Inflammatory macrophage (primary cell): Measurements from ENCODE around the gene MANEA.
"Not testable (repeated sequence)": the region's sequence is repeated elsewhere in the genome, so short reads cannot be mapped to it uniquely, and the experiment has no call there.

Experiments
- DNase-seq, 2 donors: peaks; one replicate each; pipeline ENCODE4 v3.0.0-alpha.2; 2020 to 2022
- total RNA-seq, 18 experiments: gene quantifications; one replicate each; lab custom pipeline; 2026; ENCODE audit warnings: mixed read lengths in 6 of 18, inconsistent platforms in 2 of 18; lab: John Stamatoyannopoulos, UW

MANEA gene, protein sequence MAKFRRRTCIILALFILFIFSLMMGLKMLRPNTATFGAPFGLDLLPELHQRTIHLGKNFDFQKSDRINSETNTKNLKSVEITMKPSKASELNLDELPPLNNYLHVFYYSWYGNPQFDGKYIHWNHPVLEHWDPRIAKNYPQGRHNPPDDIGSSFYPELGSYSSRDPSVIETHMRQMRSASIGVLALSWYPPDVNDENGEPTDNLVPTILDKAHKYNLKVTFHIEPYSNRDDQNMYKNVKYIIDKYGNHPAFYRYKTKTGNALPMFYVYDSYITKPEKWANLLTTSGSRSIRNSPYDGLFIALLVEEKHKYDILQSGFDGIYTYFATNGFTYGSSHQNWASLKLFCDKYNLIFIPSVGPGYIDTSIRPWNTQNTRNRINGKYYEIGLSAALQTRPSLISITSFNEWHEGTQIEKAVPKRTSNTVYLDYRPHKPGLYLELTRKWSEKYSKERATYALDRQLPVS
- 7.0 to 54.1 (median 30.8) reads per million in 18 experiments for total RNA-seq

DNA sequence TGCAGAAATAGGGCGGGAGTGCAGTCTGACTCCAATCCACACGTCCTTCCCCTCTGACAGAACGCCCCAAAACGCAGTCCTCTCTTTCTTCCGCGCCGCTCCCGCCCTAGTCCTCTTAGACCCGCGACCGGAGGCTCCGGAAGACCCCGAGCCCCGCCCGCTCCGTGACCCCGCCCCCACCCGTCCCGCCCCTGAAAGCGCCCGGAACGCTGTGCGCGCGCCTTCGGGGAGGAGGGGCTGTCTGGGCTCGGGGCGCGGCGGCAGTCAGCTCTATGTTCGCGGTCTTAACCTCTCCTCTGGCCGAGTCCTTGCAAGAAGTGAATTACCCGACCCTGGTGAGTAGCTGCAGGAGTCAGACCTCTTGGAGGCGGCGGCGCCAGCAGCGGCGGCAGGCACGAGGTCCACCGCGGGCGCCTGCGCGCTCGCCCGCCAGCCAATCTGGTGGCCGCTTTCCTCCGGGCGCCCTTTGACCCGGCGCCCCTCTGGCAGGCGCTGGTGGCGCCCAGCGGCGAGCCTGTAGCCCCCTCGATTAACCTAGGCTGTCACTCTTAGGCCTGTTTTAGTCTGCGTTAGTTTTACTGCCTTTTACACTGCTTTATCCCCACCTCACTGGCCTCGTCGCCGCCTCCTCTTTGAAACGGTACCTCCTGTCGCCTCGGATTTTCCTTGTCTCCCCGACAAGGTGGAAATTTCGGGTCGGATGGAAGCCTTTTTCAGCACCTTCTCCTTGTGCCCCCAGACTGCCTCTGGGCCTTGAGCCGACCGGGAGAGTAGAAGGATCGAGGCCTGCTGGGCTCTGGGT lies at the start of gene MANEA:
MANEA (plus strand) TSS at position 232 of the 802 bp plus-strand sequence. CDS start 8,905 bp downstream, outside the sequence.
- DNase-seq = peak; percentile 84 to 85

DNA sequence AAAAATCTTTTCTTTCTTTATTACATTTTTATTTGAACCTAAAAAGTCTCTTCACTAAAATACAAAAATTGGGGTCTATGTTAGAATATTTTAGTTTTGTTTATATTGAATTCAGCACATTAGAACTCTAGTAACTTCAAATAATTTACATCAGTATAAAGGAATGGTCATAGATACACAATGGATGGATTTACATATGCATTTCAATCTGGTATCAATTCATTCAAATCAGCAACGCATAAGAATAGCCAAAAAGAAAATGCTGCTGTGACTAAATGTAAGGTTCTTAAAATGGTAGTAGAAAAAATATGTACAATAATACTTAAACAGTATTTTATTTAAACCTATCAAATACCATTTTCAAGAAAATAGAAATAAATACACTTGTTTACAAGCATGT lies 47.6 kb upstream of the MANEA start:
- DNase-seq = no peak

DNA sequence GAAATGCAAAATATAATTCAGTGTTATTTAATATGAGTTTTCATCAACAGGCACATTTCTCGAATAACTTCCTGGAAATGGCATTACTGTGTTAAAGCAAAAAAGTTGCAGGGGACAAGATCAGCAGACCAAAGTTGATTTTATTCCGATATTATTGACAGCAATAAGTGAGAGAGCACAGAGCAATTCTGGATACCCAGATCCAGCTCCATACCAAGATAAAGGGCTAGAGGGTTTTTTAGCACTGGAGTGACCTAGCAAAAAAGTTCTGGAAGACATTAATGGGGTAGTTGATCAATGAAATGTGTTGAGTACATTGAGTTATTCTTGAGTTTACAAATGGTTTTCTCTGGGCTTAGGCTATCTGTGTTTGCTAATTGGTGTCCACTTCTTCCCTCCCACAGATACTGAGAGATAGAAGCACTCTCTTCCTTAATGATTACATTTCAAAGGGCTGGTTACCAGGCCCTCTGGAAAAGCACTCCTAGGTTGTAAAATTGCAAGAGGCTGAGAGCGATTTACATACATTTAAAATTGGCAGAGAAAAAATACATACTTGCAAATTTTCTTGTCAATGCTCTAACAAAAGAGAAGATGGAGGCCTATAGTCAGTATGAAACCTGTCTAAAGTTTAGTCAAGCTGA lies 47.0 kb upstream of the MANEA start:
- DNase-seq = no peak

DNA sequence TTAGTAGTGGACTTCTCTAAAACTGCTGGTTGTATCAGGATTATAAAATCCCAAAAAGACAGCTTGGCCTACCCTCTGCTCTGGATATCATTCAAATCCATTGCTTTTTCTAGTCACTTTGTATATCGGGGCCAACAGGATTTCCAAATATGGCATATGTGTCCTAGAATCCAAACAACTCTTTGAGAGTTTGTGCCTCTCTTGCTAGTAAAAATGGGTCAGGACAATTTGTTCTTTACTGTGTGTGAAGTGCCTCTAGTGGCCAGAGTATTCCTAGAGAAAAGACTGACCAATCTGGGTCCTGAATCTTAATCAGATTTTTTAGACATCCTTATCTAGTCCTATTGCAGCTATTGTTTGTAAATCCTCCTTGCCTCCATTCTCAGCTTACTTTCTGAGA lies 33.5 kb upstream of the MANEA start:
- no peak for DNase-seq

DNA sequence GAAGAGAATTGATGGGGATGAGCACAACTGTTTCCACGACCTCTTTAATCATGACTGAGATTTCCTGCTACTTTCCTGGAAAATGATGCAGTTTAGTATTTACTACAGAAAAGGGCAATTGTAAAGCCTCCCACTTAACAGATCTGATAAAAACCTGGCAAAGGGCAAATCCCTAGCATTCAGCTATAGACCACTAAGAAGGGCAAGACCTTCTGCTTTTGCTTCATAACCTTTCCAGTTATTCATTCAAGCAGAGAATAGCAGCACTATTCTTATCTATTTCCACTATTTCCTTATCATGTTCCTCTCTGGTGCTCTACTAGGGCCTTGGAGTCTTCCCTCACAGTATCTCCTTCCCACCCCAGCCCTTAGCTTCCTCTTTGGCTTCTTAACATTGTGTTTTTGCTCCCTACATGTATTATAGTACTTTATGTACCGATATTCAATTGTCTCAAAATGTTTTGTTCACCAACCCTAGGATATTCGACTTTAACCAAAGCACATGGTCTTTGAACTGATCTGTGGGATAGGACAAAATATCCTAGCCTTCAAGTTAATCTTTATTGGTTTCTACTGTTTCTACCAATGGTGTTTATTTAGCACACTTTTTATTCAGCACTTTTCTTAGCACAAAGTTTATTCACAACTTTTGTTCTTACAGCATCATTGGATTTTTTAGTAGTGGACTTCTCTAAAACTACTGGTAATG lies 32.7 kb upstream of the MANEA start:
- no peak for DNase-seq

DNA sequence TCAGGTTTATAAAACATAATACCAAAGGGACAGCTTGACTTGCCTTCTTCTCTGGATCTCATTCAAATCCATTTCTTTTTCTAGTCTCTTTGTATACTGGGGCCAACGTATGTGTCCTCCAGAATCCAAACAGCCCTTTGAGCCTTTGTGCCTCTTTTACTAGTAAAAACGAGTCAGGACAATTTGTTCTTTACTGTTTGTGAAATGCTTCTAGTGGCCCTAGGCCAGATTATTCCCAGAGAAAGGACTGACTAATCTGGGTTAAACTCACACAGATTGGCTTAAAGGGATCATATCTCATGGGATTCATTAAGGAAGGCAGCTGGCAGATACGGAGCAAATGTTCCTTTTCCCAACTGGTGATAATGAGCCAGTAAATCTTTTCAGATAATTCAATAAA lies 32.1 kb upstream of the MANEA start:
- no peak for DNase-seq

DNA sequence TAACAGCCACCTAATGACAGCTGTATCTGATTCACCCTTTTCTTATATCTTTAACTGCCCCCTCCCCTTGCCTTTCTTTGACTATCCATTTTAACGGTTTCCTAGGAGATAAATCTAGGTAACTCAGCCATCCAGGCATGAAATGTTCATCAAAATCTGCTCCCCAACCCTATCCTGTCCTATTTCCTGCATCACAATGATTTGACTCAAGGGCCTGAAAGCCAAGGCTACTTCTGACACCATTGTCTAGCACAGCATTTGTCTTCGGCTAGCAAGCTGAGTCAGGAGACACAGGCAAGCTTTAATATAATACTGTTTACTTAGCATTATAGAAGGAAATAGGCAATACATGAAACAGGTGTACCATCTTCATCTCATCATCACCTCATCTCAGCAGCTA lies 31.6 kb upstream of the MANEA start:
- no peak for DNase-seq

DNA sequence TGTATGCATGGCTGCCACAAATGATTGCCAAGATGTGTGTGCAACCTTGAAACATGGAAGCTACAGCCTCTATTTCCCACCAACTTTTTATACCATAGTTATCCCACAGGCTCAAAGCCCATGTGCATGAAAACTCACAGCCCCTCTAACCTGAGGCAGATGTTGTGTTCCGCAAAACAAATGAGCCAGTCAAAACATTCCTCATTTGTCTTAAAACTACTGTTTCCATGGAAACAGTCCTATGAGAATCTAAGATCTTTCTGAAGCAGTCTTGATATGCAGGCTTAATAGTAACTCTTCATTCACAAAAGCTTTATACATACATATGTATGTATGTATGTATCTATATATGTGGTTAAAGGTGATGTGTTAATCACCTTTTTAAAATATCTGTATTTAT lies 31.2 kb upstream of the MANEA start:
- DNase-seq = no peak

DNA sequence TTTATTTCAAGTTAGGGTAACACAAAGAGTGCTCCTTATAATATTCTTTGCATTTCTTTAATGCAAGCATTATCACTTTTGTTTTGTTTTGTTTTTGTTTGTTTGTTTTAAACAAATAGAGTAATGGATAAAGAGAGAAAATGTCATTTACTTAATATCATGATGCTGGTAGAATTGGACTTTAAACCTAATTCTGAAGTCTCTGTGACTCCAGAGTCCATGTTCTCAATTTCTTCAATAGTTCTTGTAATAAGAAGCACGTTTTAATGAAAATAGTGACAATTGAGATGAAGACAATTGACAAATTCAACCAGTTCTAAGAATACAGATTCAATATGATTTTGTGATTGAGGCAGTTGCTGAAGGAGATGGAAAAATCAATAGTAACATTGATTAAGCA lies 30.3 kb upstream of the MANEA start:
- DNase-seq = no peak

DNA sequence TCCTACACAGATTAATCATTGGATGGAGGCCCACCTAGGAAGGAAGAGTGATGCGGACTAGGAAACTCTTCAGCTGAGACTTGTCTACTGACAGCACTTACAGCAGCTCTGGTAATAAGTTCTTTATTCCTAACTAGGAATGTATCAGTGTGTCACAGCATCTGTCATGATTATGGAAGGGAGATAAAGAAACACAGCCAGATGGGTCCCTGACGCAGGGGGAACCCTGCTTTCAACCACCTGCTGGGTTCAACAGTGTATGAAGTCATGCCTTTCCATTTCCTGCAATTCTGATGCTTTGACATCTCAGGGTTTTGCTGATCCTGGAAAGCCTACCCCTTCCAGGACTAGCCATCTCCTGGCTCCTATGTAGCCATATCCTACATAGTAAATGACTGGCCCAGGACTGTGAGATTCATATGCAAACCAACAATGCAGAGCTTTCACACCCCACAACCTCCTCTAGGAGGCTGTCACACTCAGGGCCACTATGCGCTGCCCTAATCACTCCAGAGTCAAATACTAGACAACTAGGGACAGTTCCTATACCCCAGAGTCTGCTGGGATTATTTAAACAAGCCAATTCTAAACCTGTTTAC lies 29.0 kb upstream of the MANEA start:
- DNase-seq = no peak

DNA sequence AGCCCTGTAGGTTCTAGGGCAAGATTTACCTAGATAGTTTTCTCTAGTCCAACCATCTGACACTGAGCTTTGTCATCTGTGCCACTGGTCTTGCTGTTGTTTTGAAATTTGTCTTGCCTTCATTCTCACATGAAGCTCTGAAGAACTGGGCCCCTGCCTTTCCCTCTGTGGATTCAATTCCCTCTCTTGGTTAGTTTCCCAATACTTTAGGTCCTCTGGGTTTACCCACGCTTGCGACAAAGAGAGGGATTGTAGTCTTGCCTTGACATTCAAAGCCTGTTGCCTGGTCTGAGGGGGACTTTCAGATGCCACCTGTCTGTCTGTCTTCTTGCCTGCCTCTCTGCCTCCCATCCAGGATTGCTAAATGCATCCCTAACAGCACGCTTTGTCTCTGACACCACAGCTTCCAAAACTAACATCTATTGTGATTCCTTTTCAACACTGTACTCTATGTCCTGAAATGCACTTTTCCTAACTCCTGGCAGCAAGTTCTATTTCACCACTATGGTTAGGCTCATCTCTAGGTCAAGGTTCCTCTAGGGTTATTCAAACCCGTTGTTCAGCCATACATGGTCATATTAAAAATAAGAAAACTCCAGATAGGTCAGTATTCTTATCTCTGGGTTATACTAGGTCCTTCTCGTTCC lies 25.5 kb upstream of the MANEA start:
- no peak for DNase-seq

DNA sequence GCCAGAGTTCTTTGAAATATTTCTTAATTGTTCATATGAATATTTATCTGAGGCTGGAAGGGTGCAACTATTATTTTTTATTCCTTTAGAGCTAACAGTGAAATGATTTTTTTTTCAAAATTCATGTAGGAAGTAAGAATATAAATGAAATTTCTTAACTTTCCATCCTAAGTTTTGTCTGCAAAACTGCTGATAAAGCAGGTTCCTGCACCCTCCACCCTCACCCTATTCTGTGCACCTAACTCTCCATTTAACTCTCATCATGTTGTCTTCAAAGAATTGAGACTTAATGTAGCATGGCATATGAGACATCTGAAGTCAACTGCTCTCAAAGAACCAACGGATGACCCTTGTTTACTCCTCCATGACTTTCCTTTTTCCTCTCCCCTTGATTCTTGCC lies 23.5 kb upstream of the MANEA start:
- no peak for DNase-seq

DNA sequence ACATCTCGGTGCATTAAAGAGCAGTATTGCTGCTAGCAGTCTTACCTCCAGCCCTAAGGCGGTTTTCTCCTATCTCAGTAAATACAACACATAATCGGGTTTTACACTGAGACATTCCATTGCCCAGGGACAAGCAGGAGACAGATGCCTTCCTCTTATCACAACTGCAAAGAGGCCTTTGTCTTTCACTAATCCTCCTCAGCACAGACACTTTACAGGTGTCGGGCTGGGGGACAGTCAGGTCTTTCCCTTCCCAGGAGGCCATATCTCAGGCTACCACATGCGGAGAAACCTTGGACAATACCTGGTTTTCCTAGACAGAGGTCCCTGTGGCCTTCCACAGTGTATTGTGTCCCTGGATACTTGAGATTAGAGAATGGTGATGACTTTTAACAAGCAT lies 16.4 kb upstream of the MANEA start:
- DNase-seq = not testable (repeated sequence)

DNA sequence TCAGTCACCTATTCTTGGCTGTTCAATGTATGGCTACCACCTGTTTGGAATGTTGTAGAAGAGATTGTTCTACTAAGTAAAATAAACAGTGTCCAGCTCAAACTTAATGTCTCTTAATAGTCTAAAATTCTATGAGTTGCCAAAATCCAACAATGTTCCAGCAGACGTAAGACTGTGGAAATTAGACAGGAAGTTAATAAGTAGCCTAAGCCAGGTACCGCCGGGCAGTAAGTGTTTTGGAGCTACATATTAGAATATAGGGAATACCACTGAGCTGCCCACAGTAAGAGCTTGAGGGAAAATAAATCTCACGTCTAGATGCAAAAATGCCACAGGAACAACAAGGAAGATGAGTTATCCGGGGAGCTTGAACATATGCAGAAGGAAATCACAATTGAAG lies 7.8 kb upstream of the MANEA start:
- no peak for DNase-seq

DNA sequence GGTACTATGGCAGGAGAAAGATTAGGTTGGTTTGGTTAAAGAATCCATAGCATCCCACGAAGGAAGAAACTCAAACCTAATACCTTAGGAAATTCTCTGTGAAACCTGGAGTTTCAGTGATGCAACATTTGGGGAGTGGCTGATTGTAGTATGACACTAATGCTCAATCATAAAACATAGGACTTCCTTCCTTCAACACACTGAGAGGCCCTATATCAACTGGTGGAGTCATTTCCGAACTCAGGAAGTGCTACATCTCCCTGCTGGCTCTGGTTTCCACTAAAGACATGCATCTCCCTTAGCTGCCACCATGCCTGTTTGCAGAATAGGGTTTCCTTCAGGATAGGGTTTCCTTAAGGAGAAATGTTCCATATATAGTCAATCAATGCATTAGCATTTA lies 5.2 kb upstream of the MANEA start:
- DNase-seq = peak; percentile 7 to 26

DNA sequence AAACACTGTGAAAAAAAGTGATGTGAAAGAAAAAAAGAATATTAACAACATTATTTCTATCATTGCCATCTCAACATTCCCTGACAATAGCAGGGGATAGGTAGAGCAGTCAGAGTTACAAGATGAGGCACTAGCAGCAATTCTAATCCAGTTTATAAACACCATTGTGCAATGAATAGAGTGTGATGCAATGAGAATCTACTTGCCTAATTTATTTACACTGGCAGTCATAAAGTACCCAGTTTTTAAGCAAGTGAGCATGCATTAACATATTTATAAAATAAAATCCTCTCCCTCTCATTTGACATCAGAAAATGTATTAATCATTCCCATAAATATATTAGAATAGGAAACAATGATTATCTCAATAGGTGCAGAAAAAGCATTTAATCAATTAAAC lies 2.5 kb upstream of the MANEA start:
- DNase-seq = peak; percentile 18 to 77

DNA sequence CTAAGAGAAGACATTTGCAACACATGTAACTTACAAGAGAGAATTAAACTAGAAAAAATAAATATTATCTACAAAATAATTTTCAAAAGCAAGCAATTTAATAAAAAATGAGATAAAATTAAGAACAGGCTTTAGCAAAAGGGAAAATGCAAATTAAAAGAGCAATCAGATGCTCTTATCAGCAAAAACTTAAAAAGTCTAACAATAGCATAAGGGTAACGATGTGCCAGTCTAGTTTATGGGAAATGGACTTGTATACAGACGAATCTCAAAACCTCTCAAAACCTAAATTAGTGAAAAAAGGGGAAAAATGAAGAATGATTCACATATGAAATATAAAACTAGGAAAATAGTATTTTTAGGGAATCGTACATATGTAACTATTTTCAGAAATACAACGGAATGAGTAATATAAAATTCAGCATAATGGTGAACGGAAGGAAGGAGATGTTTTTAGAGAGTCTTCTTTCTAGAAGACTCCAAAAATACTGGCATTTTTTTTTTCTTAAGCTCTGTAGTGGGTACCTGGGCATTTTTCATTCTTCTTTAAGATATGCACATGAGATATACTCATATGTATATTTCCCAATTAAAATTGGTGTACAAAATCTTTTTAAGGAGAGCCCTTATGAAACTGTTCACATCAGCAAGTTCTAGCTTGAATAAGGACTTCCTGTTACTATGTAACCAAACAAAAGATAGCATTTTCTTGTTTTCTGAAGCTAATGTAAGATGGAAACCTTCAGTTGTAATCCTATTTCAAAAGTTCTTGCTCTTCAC lies 927 bp upstream of the MANEA start:
- peak; percentile 5 to 62 for DNase-seq

DNA sequence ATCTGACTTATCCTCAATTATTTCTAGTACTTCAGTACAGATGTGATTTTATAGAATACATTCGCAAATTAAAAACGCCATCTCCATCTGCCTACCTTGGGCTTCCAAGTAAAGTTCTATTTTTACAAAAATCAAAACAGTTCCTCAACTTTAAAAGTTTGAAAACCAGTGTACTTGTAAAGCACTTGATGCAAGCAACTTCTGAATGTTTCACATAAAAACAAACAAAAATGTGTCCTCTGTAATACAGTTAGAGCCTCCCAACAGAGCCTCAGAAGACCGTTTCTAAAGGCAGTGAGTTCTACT lies 384 bp upstream of the MANEA start:
- DNase-seq = no peak

DNA sequence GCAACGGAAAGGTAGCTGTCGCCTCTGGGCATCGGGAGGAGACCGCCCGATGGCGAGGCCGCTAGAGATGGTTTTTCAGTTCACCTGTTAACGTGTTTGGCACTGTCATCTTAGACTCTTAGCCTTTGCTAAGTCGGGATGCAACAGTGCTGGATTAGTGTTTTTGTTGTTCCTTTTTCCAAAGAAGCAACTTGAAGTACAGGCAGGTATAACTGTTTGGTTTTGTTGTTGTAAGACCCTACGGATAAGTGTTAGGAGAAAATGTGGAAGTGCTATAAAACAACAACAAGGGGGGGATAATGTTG lies 723 bp downstream of the MANEA start:
- peak in 1 of 2 donors; percentile 8 for DNase-seq

DNA sequence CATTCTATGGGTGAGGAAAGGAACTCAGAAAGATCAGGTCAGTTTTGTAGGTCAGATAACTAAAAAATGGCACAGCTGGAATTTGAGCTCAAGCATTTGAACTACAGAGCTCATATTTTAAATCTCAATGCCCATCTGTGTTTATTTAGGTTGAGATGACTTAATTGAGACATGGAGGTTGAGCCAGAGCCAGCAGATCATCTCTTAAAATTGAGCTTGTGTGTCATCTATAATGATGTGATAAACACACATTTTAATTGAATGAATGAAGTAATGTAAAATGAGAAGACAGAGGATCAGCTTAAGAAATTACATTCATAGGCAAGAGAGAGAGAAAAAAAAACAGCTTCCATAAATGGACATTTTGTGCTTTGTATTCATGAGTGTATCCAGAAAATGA lies 3.7 kb downstream of the MANEA start:
- DNase-seq = no peak

DNA sequence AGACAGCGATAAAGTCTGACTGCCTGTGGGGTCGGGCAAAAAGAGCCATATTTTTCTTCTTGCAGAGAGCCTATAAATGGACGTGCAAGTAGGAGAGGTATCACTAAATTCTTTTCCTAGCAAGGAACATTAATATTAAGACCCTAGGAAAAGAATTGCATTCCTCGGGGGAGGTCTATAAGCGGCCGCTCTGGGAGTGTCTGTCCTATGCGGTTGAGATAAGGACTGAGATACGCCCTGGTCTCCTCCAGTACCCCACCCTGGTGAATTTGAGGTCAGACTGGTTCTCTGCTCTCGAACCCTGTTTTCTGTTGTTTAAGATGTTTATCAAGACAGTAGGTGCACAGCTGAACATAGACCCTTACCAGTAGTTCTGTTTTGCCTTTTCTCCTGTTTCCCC lies 6.9 kb downstream of the MANEA start:
- not testable (repeated sequence) for DNase-seq
